Brain microvascular endothelial cell (primary cell): ENCODE data around the gene PCED1B.
"Not testable (repeated sequence)": the region's sequence is repeated elsewhere in the genome, so short reads cannot be mapped to it uniquely, and the experiment has no call there.

ENCODE experiments used
- DNase-seq: peaks from one replicate; pipeline ENCODE4 v3.0.0-alpha.2; 2020
- H3K27ac ChIP-seq: fragments of 250-450 bp; sonication (Bioruptor Pico); 2 replicates; pipeline ENCODE4 v1.5.1; 2020; ENCODE audit warnings: mild to moderate bottlenecking, moderate library complexity
- H3K27me3 ChIP-seq: fragments of 250-450 bp; sonication (Bioruptor Pico); replicated peaks from 2 replicates; pipeline ENCODE4 v1.5.1; 2020; ENCODE audit warnings: mild to moderate bottlenecking
- H3K36me3 ChIP-seq: fragments of 250-450 bp; sonication (Bioruptor Pico); replicated peaks from 2 replicates; pipeline ENCODE4 v1.5.1; 2020; ENCODE audit warnings: mild to moderate bottlenecking
- H3K4me3 ChIP-seq: 2 replicates; pipeline ENCODE4 v1.5.1; 2011; ENCODE audit warnings: low read depth, mild to moderate bottlenecking, control low read depth, low read length, moderate library complexity
- in situ Hi-C: cut with HindIII; loops from 2 replicates; pipeline ENCODE4 v1.10.0; 2017; ENCODE audit warnings: low sequenced_read_pairs, low pct_ligation_motif_present
- TF ChIP-seq, protein P1 (sequence below): IDR thresholded peaks from 2 replicates; pipeline ENCODE4 v1.5.1; 2011; ENCODE audit warnings: low read depth, mild to moderate bottlenecking, moderate library complexity, low read length, control low read depth, inconsistent platforms; ENCODE audit errors: missing control alignments

PCED1B gene

DNA sequence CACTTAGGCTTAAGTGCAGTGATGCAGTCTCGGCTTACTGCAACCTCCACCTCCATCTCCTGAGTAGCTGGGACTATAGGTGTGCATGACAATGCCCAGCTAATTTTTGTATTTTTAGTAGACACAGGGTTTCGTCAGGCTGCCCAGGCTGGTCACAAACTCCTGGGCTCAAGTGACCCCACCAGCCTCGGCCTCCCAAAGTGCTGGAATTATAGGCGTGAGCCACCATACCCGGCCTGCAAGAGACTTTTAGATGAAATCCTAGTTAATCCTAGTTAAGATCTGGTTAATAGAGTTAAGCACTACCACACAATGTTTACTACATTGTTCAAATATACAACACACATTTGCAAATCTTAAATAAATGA is 196.8 kb downstream of the PCED1B start:
- no peaks in the 10 kb centered on the region for H3K36me3 ChIP-seq
- no peak overlapping the region for H3K27ac ChIP-seq
- TF ChIP-seq, protein P1, sequence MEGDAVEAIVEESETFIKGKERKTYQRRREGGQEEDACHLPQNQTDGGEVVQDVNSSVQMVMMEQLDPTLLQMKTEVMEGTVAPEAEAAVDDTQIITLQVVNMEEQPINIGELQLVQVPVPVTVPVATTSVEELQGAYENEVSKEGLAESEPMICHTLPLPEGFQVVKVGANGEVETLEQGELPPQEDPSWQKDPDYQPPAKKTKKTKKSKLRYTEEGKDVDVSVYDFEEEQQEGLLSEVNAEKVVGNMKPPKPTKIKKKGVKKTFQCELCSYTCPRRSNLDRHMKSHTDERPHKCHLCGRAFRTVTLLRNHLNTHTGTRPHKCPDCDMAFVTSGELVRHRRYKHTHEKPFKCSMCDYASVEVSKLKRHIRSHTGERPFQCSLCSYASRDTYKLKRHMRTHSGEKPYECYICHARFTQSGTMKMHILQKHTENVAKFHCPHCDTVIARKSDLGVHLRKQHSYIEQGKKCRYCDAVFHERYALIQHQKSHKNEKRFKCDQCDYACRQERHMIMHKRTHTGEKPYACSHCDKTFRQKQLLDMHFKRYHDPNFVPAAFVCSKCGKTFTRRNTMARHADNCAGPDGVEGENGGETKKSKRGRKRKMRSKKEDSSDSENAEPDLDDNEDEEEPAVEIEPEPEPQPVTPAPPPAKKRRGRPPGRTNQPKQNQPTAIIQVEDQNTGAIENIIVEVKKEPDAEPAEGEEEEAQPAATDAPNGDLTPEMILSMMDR, result no peak
- no peaks in the 10 kb centered on the region for H3K27me3 ChIP-seq
- H3K4me3 ChIP-seq, result no peak overlapping the region
- in situ Hi-C loops, result no loop called here
- DNase-seq, result no peak

- H3K36me3 ChIP-seq, result no peaks in the 10 kb centered on the region
- DNase-seq, result no peak
- H3K27ac ChIP-seq, result peak overlapping the region; percentile 57
- no peak overlapping the region for H3K4me3 ChIP-seq
- TF ChIP-seq, protein P1, result no peak
- in situ Hi-C loops, result no loop called here
- no peaks in the 10 kb centered on the region for H3K27me3 ChIP-seq
Measured at GRCh38 chr12:47276621-47277309, 197.3 kb downstream of the PCED1B start.

DNA sequence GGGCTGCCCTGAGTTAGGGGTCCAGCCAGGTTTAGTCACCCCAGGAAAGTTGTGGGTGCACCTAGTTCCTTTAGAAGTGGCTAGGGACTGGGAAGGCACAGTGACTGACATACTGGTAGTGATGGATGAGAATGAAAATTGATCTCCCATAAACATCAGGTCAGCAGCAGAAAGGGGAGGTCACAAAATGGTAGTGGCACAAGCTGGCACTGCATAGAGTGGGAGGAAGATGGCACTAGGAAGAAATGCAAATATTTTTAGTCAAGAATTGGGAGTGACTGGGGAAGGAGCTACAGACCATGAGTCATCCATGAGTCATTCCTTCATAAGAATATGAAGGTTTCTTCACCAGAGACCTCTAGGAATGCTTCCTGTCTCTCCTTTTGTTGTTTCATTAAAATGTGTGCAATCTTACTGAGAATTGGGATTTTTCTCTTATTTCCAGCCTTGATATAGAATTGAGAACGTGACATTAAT is 198.6 kb downstream of the PCED1B start:
- in situ Hi-C loops, result no loop called here
- TF ChIP-seq, protein P1, result no peak
- H3K27ac ChIP-seq, result peak overlapping the region; percentile 57
- no peak overlapping the region for H3K4me3 ChIP-seq
- H3K36me3 ChIP-seq, result no peaks in the 10 kb centered on the region
- peak; percentile 81 for DNase-seq
- no peaks in the 10 kb centered on the region for H3K27me3 ChIP-seq

- H3K27me3 ChIP-seq, H3K4me3 ChIP-seq, H3K27ac ChIP-seq, in situ Hi-C loops, DNase-seq, H3K36me3 ChIP-seq: not testable (repeated sequence)
Measured at GRCh38 chr12:47279758-47280157, 200.3 kb downstream of the PCED1B start.

DNA sequence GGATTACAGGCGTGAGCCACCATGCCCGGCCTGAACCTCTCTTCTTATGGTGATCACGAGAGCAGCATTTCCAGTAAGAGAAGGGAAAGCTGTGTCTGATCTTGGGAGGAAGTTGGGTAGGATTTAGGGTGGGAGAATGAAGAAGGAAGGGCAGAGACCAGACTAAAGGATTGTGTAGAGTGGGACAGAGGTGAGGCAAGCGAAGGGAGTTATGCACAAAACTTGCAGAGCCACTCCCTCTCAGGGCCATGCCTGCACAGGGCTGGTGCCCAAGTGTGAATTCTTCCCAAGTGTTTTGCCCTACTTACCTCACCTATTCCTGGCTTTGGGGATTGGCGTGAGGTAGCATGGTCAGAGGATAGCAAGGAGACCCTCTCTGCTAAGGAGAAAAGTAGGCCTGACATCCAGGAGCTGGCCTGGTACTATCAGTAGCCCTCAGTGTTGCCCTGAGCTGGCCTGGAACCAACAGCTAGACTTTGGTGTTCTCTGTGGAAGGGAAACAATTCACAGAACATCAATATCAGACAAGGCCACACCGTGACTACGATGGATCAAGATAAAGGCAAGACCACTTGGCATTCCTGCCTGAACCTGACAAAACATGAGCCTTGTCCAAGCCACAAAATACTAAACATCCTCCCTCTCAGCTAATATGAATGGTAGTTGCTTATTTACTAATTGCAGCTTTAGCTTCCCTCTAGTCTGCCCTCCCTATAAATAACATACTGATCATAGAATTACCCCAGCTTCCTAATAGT is 201.3 kb downstream of the PCED1B start:
- no peak overlapping the region for H3K27ac ChIP-seq
- H3K27me3 ChIP-seq, result no peaks in the 10 kb centered on the region
- in situ Hi-C loops, result no loop called here
- H3K36me3 ChIP-seq, result no peaks in the 10 kb centered on the region
- no peak for DNase-seq
- TF ChIP-seq, protein P1, result no peak
- no peak overlapping the region for H3K4me3 ChIP-seq

DNA sequence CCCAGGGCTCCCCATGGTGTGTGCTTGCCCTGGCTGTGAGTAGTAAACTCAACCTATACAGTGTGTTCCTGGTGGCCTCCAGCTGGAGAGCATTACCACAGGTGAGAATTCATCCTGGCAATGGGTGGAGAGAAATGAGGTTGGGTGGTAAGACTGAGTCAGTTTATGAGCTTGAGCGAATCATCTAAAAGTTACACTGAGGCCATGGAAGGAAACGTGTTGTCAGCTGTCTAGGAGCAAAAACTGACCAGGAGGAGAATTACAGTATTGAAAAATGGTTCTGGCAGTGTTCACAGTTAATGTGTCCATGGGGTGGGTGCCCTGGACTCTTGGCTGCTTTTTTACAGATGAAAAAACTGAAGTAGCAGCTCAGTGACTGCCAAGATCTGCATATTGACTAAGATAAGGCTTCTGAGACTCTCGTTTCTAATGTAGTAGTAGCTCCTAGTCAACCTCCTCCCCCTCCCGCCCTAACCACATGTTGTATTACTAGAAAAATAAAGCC is 202.3 kb downstream of the PCED1B start:
- H3K4me3 ChIP-seq, result no peak overlapping the region
- TF ChIP-seq, protein P1, result no peak
- no peaks in the 10 kb centered on the region for H3K27me3 ChIP-seq
- peak; percentile 70 for DNase-seq
- in situ Hi-C loops, result no loop called here
- no peaks in the 10 kb centered on the region for H3K36me3 ChIP-seq
- peak overlapping the region; percentile 79 for H3K27ac ChIP-seq
